Fibroblast of the aortic adventitia (primary cell): ENCODE data around the gene NLRP6. TPM values are rescaled to one million over a fixed set of nuclear protein-coding genes. Genes with fewer than 3 reads are reported as not detected.

Experiments
- DNase-seq: peaks from one replicate; pipeline ENCODE4 v3.0.0-alpha.2; 2010; ENCODE audit warnings: low read depth
- H3K4me3 ChIP-seq: 2 replicates; pipeline ENCODE4 v1.5.1; 2011; ENCODE audit warnings: low read depth, mild to moderate bottlenecking, control low read depth, low read length, moderate library complexity
- total RNA-seq: library from RNA; depleted of rRNA; stranded (reverse); fragments of >200 nt; gene quantifications from 2 replicates; pipeline ENCODE4 v1.2.3, GENCODE V29; 2012; ENCODE audit warnings: low replicate concordance
- TF ChIP-seq, protein P1 (sequence below): IDR thresholded peaks from 2 replicates; pipeline ENCODE4 v1.5.1; 2011; ENCODE audit warnings: mild to moderate bottlenecking, low read length, control low read depth, inconsistent platforms; ENCODE audit not compliant: insufficient read depth

NLRP6 gene
- total RNA-seq, 1 donor: not detected

DNA sequence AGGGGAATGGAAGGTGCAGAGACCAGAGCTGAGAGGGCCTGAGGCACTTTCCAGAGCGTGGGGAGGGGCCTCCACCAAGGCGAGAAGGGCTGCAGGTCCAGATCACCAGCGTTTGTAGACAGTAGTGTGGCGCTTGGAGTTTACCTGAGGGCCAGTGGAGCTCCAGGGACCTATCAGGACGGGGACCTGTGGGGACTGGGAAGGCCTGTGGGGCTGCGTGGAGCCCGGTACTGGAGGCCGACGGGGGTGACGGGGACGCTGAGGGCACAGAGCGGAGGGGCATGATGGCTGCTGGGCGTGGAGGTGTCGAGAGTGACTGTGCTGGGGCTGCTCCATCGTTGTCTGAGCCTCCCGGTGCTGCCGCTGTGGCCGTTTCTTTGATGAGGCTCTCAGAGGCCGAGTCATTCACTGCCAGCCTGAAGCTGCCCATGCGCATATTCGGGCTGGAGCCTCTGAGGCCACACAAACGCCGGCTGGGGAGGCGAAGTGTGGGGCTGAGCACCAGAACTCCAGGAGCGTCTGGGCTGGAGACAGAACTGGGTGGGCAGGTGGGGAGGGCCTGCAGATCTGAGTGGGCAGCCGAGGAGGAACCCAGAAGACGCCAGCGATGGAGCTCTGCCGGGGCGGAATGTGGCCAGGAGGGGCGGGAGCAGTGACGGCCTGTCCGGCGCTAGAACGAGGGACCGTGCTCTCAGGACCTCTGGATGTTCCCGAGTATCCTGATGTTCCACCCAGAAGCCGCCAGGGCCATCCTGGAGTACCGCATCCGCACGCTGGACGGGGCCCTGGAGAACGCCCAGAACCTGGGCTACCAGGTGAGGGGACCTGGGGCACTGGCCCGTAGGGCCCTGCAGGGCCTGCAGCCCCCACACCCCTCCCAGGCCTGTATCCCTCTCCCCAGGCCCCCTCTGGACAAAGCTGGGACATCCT lies 13.3 kb downstream of the NLRP6 start:
- no peak overlapping the region for H3K4me3 ChIP-seq
- DNase-seq: no peak
- TF ChIP-seq, protein P1, sequence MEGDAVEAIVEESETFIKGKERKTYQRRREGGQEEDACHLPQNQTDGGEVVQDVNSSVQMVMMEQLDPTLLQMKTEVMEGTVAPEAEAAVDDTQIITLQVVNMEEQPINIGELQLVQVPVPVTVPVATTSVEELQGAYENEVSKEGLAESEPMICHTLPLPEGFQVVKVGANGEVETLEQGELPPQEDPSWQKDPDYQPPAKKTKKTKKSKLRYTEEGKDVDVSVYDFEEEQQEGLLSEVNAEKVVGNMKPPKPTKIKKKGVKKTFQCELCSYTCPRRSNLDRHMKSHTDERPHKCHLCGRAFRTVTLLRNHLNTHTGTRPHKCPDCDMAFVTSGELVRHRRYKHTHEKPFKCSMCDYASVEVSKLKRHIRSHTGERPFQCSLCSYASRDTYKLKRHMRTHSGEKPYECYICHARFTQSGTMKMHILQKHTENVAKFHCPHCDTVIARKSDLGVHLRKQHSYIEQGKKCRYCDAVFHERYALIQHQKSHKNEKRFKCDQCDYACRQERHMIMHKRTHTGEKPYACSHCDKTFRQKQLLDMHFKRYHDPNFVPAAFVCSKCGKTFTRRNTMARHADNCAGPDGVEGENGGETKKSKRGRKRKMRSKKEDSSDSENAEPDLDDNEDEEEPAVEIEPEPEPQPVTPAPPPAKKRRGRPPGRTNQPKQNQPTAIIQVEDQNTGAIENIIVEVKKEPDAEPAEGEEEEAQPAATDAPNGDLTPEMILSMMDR: no peak

DNA sequence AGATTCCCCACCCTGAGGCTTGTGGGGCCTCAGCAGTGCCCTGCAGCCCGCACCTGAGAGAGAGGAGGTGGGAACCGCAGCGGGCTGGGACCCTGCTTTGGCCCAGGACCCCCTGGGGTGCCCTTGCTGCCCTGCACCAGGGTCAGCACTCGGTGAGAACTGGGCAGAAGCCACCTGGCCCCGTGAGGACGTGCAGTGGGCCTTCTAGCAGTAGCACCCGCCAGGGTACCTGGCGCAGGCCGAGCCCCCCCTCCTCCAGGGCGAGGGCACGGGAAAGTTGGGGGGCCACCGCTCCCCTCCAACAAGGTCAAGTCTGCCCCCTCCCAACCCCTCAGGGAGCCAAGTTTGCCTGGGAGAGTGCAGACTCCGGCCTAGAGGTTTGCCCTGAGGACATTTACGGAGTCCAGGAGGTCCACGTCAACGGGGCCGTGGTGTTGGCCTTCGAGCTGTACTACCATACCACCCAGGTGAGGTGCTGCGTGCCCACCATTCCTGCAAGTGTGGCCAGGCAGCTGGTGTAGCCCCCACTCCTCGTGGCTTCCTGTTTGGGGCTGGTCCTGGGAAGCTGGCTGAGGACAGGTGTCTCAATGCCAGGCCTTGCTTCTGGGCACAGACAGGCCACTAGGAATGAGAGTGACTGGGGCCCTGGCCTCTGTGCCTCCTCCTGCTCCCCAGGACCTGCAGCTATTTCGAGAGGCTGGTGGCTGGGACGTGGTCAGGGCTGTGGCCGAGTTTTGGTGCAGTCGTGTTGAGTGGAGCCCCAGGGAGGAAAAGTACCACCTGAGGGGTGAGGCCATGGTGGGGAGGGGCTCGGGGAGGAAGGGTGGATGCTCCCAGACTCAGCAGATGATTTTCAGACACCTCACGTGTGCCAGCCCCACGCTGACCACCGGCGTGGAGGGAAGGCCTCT lies 14.3 kb downstream of the NLRP6 start:
- TF ChIP-seq, protein P1: no peak
- no peak for DNase-seq
- H3K4me3 ChIP-seq: no peak overlapping the region

DNA sequence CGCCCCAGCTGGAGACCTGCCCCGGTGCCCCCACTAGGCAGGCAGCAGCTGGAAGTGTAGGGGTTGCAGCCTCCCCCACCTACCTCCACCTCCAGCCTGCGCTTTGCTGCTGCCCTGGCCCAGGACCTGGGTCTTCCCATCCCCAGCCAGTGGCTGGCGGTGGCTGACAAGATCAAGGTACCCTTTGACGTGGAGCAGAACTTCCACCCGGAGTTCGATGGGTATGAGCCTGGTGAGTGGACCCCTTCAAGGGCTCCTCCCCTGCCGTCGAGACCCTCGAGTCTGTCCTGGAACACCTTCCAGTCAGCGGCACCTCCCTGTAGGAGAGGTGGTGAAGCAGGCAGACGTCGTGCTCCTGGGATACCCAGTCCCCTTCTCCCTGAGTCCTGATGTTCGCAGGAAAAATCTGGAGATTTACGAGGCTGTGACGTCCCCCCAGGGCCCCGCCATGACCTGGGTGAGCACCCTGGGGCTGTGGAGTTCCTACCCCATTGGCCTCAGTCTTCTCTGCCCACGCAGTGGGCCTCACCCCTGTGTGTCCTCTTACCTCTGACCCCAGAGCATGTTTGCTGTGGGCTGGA lies 15.2 kb downstream of the NLRP6 start:
- TF ChIP-seq, protein P1: no peak
- H3K4me3 ChIP-seq: no peak overlapping the region
- no peak for DNase-seq

DNA sequence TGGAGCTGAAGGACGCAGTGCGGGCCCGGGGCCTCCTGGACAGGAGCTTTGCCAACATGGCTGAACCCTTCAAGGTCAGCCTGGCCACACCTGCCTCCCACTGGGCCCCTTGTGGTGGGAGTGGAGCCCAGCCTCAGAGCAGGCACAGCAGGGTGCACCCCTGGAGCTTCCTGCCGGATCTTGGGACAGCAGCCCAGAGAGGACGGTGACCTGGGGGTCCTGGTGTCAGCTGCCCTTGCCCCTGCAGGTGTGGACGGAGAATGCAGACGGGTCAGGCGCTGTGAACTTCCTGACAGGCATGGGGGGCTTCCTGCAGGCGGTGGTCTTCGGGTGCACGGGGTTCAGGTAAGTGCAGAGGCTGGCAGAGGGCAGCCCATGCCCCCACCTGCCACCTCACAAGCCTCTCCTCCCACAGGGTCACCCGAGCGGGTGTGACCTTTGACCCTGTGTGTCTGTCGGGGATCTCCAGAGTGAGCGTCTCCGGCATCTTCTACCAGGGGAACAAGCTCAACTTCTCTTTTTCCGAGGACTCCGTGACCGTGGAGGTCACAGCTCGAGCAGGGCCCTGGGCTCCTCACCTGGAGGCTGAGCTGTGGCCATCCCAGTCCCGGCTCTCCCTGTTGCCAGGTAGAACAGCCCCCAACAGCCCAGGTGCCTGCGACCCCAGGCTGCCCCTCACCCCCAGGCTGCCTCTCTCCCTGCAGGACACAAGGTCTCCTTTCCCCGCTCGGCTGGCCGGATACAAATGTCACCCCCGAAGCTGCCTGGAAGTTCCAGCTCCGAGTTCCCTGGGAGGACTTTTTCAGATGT lies 15.8 kb downstream of the NLRP6 start:
- TF ChIP-seq, protein P1: no peak
- no peak overlapping the region for H3K4me3 ChIP-seq
- no peak for DNase-seq

DNA sequence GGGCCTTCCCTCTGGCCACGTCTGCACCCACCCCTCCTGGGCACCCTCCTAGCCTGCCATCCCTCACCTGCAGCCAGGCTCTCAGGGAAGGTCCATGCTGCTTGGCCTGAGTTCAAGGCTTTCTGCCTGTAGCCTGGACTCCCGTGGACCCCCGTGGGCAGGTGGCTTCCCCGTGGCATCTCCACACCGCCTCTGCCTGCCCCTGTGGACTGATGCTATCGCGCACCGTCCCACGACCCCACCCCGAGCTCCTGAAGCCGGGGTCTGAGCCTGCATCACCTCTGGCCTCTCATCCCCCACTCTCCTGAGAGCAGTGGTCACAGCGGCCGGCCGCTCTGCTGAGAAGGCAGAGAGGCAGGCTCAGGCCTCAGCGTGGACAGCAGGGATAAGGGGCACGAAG lies 16.6 kb downstream of the NLRP6 start:
- TF ChIP-seq, protein P1: no peak
- H3K4me3 ChIP-seq: no peak overlapping the region
- no peak for DNase-seq
